ENCODE data around the gene LMO4. TPM values are rescaled to one million over a fixed set of nuclear protein-coding genes. Genes with fewer than 3 reads are reported as not detected.

Gene LMO4
- total RNA-seq, 4 donors from 2014 or later, result 48.8 to 67.1 (median 52.2) TPM

DNA sequence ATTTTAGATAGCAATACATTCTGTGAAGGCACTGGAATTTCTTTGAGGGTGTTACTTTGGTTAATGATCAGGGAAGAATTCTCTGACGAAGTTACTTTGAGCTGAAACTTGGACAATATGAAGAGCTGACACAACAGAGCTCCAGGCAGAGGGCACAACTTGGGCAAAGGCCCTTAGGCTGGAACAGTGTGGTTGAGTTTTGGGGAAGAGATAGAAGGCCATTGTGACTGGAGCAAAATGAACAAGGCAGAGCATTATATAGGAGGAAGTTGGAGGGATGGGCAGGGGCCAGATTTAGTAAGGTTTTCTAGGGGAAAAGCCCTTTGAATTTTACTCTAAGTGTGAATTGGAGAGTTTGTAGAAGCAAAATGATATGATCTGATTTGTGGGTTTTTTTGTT lies 30.9 kb downstream of the LMO4 start:
- 97% methylated on average over 1 of the region's 1 CpG for WGBS
- Histone ChIP-seq H3K27me3 (no peaks in the 10 kb centered on the region), H3K4me3 (no peak overlapping the region), H3K4me1 (no peaks in the 10 kb centered on the region), H3K9me3 (no peaks in the 10 kb centered on the region), H3K36me3 (no peaks in the 10 kb centered on the region), H3K27ac (no peak overlapping the region)
- no peak for DNase-seq (ENCODE audit: low spot score in 2 of 2)
- no peak for TF ChIP-seq POLR2AphosphoS5 (IDR thresholded peaks at IDR 0.05)
- TF ChIP-seq POLR2A (IDR thresholded peaks at IDR 0.05), result no peak
- no peak for TF ChIP-seq EP300 (IDR thresholded peaks at IDR 0.05)
- TF ChIP-seq, protein P1, sequence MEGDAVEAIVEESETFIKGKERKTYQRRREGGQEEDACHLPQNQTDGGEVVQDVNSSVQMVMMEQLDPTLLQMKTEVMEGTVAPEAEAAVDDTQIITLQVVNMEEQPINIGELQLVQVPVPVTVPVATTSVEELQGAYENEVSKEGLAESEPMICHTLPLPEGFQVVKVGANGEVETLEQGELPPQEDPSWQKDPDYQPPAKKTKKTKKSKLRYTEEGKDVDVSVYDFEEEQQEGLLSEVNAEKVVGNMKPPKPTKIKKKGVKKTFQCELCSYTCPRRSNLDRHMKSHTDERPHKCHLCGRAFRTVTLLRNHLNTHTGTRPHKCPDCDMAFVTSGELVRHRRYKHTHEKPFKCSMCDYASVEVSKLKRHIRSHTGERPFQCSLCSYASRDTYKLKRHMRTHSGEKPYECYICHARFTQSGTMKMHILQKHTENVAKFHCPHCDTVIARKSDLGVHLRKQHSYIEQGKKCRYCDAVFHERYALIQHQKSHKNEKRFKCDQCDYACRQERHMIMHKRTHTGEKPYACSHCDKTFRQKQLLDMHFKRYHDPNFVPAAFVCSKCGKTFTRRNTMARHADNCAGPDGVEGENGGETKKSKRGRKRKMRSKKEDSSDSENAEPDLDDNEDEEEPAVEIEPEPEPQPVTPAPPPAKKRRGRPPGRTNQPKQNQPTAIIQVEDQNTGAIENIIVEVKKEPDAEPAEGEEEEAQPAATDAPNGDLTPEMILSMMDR (IDR thresholded peaks at IDR 0.05), result no peak

DNA sequence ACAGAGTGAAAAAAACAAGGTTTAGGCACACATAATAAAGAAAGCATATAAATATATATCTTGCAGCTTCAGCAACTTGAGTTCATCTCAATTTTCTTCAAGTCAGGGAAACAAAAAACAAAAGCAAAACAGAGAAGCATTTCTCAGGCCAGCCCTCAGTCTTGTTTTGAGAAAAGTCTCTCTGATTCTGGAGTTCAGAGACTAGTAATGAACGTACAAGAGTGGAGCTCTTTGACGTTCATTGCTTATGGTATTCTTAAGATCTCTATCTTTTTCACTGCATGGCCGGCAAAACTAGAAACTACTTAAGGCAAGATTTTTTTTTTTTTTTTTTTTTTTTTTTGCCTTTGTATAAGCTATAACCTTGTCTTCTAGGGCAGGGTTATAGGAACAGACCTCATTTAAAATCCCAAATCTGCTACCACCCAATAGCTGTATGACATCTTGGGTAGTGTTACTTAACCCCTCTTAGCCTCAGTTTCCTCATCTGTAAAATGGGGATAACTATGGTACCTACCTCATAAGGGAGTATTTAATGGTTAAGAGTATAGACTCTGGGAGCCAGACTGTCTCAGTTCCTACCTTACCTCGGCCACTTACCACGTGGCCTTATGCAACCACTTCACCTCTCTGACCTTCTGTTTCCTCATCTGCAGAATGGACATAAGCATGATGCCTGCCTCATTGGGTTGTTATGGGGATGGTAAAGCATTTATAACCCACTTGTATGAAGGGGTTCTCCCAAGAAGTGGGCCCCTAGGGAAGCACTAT lies 33.6 kb downstream of the LMO4 start:
- no peaks in the 10 kb centered on the region for H3K27me3 ChIP-seq
- no peak overlapping the region for H3K27ac ChIP-seq
- no peak for TF ChIP-seq POLR2AphosphoS5 (IDR thresholded peaks at IDR 0.05)
- no peak for TF ChIP-seq EP300 (IDR thresholded peaks at IDR 0.05)
- no peak for TF ChIP-seq POLR2A (IDR thresholded peaks at IDR 0.05)
- TF ChIP-seq, protein P1 (IDR thresholded peaks at IDR 0.05), result no peak
- no peak overlapping the region for H3K4me3 ChIP-seq
- H3K9me3 ChIP-seq, result no peaks in the 10 kb centered on the region
- no peaks in the 10 kb centered on the region for H3K36me3 ChIP-seq
- 71% methylated on average over 5 of the region's 5 CpGs for WGBS
- DNase-seq (ENCODE audit: low spot score in 2 of 2), result no peak
- H3K4me1 ChIP-seq, result no peaks in the 10 kb centered on the region

DNA sequence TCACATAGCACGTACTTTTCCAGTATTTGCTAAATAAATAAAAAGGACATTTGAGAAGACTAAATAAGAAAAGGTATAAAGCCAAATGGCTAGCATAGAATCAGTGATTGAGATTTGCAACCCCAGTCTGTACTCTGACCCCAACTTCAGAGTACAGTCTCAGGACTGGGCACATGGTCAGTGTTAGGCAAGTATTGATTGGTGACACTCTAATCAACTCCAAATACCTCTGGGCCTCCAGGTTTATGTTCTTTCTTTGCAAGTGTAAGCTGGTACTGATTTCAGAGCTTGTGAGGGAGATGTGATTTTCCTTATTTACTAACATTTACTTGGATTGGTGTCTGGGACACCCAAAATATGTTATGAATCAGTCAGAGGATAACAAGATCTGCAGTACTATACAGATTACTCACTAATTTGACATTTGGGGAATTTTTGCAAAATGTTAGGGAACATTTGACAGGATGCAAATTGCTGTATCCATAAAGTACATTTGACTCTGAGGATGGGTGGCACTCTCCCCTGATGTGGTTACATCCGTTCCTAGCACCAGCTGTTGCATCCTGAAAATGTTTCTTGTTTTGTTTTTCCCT lies 34.2 kb downstream of the LMO4 start:
- 71% methylated on average over 2 of the region's 2 CpGs for WGBS
- Histone ChIP-seq H3K27ac (no peak overlapping the region), H3K9me3 (no peaks in the 10 kb centered on the region), H3K4me1 (no peaks in the 10 kb centered on the region), H3K27me3 (no peaks in the 10 kb centered on the region), H3K36me3 (no peaks in the 10 kb centered on the region), H3K4me3 (no peak overlapping the region)
- no peak for TF ChIP-seq POLR2A (IDR thresholded peaks at IDR 0.05)
- TF ChIP-seq, protein P1 (IDR thresholded peaks at IDR 0.05), result no peak
- TF ChIP-seq EP300 (IDR thresholded peaks at IDR 0.05), result no peak
- no peak for TF ChIP-seq POLR2AphosphoS5 (IDR thresholded peaks at IDR 0.05)
- no peak for DNase-seq (ENCODE audit: low spot score in 2 of 2)

DNA sequence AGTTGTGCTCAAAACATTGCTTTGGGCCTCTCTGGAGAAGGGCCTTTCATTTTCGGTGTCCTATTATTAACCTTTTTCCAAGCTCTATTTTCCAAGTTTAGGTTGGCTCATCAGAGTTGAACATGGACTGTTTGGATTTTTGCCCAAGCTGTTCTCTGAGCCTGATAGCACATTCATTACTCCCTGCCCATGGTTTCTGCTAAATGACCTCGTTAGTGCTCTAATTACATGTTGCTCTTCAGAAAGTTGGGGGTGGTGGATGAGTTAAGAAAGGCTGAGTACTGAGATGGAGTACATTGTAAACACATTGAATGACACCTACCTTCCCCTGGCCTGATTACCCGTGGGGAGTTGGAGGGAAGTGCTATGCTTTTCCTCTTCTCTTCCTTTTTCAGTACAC lies 38.9 kb downstream of the LMO4 start:
- Histone ChIP-seq H3K36me3 (no peaks in the 10 kb centered on the region), H3K9me3 (no peaks in the 10 kb centered on the region), H3K27ac (no peak overlapping the region), H3K4me3 (no peak overlapping the region), H3K4me1 (no peaks in the 10 kb centered on the region), H3K27me3 (no peaks in the 10 kb centered on the region)
- 78% methylated on average over 3 of the region's 3 CpGs for WGBS
- no peak for DNase-seq (ENCODE audit: low spot score in 2 of 2)
- TF ChIP-seq POLR2AphosphoS5 (IDR thresholded peaks at IDR 0.05) (no peak), POLR2A (IDR thresholded peaks at IDR 0.05) (no peak), EP300 (IDR thresholded peaks at IDR 0.05) (no peak)
- TF ChIP-seq, protein P1 (IDR thresholded peaks at IDR 0.05), result no peak

DNA sequence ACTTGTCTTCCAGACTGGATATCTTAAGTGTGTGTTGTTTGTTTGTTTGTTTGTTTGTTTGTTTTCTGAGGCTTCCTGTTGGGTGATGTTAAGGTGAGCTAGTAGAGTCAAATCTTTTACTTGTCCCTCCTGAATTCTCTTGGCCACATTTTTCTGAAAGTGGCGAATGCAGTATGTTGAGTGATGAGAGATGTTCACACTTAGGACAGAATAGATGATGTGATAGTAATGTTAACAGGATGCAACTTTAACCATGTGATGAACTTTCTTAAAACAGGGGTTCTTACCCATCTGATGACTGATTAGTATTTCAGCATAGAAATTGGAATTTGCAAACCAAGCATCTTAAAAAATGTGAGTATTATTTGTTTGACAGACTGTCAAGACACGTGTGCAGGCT lies 40.2 kb downstream of the LMO4 start:
- Histone ChIP-seq H3K4me3 (no peak overlapping the region), H3K27ac (no peak overlapping the region), H3K9me3 (no peaks in the 10 kb centered on the region), H3K4me1 (no peaks in the 10 kb centered on the region), H3K27me3 (no peaks in the 10 kb centered on the region), H3K36me3 (no peaks in the 10 kb centered on the region)
- DNase-seq (ENCODE audit: low spot score in 2 of 2), result no peak
- 87% methylated on average over 2 of the region's 2 CpGs for WGBS
- TF ChIP-seq POLR2A (IDR thresholded peaks at IDR 0.05) (no peak), POLR2AphosphoS5 (IDR thresholded peaks at IDR 0.05) (no peak), EP300 (IDR thresholded peaks at IDR 0.05) (no peak)
- TF ChIP-seq, protein P1 (IDR thresholded peaks at IDR 0.05), result no peak

Measured in suprapubic skin (tissue), 4 donors.